NB4 (cell line): ENCODE results near the gene FXYD4.

Experiments used
- DNase-seq: peaks from one replicate; pipeline ENCODE4 v3.0.0; 2010; ENCODE audit warnings: low read depth
- H3K4me3 ChIP-seq: one replicate; pipeline ENCODE4 v1.5.1; 2011; ENCODE audit warnings: mild to moderate bottlenecking, low read depth, low read length, moderate library complexity
- MYC ChIP-seq: IDR thresholded peaks from 2 replicates; pipeline ENCODE4 v1.6.1; 2011; ENCODE audit warnings: low read depth, low read length
- POLR2A ChIP-seq: IDR thresholded peaks from 2 replicates; pipeline ENCODE4 v1.6.1; 2011; ENCODE audit warnings: mild to moderate bottlenecking; ENCODE audit not compliant: insufficient read length; ENCODE audit errors: extremely low read depth
- TF ChIP-seq, protein P1 (sequence below): IDR thresholded peaks from 2 replicates; pipeline ENCODE4 v1.6.1; 2011; ENCODE audit warnings: low read depth, low read length
- TF ChIP-seq, protein P2 (sequence below): IDR thresholded peaks from one replicate; pipeline ENCODE4 v1.5.1; 2012; ENCODE audit warnings: low read depth, low read length

FXYD4 gene

GRCh38 chr10:43424416-43424815 is 53.0 kb downstream of the FXYD4 start:
- no peak overlapping the region for H3K4me3 ChIP-seq
- DNase-seq, result peak; percentile 52
- TF ChIP-seq MYC (peak; percentile 62), POLR2A (no peak)
- TF ChIP-seq, protein P1, sequence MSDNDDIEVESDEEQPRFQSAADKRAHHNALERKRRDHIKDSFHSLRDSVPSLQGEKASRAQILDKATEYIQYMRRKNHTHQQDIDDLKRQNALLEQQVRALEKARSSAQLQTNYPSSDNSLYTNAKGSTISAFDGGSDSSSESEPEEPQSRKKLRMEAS, result peak; percentile 56
- TF ChIP-seq, protein P2, sequence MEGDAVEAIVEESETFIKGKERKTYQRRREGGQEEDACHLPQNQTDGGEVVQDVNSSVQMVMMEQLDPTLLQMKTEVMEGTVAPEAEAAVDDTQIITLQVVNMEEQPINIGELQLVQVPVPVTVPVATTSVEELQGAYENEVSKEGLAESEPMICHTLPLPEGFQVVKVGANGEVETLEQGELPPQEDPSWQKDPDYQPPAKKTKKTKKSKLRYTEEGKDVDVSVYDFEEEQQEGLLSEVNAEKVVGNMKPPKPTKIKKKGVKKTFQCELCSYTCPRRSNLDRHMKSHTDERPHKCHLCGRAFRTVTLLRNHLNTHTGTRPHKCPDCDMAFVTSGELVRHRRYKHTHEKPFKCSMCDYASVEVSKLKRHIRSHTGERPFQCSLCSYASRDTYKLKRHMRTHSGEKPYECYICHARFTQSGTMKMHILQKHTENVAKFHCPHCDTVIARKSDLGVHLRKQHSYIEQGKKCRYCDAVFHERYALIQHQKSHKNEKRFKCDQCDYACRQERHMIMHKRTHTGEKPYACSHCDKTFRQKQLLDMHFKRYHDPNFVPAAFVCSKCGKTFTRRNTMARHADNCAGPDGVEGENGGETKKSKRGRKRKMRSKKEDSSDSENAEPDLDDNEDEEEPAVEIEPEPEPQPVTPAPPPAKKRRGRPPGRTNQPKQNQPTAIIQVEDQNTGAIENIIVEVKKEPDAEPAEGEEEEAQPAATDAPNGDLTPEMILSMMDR, result no peak
